ENCODE results near the gene NFATC2. TPM values are rescaled to one million over a fixed set of nuclear protein-coding genes. Genes with fewer than 3 reads are reported as not detected.

The NFATC2 gene
- polyA plus RNA-seq, 1 of the 3 experiments (the other 2 are of a cell fraction) = 0.36 TPM

GRCh38 chr20:51473256-51473655, 69.3 kb downstream of the NFATC2 start:
- Histone ChIP-seq H3K9ac (no peak overlapping the region), H3K4me2 (no peak overlapping the region), H3K27ac (ENCODE audit: low read depth in 2 of 2, low read length in 1 of 2) (no peak overlapping the region), H3K9me2 (no peaks in the 10 kb centered on the region), H3K4me1 (ENCODE audit: control insufficient read depth in 1 of 2, insufficient read depth in 2 of 2, low read depth in 1 of 2, low read length in 1 of 2) (peaks cover 0 to 10% of the 10 kb centered on the region in 2 experiments; a peak in 1 of 4 replicates), H2AFZ (ENCODE audit: low read depth) (no peak overlapping the region), H3K36me3 (replicated peaks in 1 of 2; ENCODE audit: control insufficient read depth in 1 of 2, insufficient read depth in 2 of 2, low read length in 1 of 2) (no peaks in the 10 kb centered on the region), H3F3A (replicated peaks; ENCODE audit: insufficient read depth) (peaks cover 4% of the 10 kb centered on the region), H3K79me2 (ENCODE audit: insufficient read depth) (no peaks in the 10 kb centered on the region), H3K9me3 (peaks cover 4% of the 10 kb centered on the region), H3K27me3 (ENCODE audit: insufficient read depth) (no peaks in the 10 kb centered on the region), H4K20me1 (ENCODE audit: insufficient read depth) (no peaks in the 10 kb centered on the region), H3K4me3 (ENCODE audit: low read depth in 2 of 2, low read length in 1 of 2) (no peak overlapping the region)
- TF ChIP-seq, protein P1, sequence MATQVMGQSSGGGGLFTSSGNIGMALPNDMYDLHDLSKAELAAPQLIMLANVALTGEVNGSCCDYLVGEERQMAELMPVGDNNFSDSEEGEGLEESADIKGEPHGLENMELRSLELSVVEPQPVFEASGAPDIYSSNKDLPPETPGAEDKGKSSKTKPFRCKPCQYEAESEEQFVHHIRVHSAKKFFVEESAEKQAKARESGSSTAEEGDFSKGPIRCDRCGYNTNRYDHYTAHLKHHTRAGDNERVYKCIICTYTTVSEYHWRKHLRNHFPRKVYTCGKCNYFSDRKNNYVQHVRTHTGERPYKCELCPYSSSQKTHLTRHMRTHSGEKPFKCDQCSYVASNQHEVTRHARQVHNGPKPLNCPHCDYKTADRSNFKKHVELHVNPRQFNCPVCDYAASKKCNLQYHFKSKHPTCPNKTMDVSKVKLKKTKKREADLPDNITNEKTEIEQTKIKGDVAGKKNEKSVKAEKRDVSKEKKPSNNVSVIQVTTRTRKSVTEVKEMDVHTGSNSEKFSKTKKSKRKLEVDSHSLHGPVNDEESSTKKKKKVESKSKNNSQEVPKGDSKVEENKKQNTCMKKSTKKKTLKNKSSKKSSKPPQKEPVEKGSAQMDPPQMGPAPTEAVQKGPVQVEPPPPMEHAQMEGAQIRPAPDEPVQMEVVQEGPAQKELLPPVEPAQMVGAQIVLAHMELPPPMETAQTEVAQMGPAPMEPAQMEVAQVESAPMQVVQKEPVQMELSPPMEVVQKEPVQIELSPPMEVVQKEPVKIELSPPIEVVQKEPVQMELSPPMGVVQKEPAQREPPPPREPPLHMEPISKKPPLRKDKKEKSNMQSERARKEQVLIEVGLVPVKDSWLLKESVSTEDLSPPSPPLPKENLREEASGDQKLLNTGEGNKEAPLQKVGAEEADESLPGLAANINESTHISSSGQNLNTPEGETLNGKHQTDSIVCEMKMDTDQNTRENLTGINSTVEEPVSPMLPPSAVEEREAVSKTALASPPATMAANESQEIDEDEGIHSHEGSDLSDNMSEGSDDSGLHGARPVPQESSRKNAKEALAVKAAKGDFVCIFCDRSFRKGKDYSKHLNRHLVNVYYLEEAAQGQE (IDR thresholded peaks at IDR 0.05; ENCODE audit: low read depth, low read length) = no peak
- TF ChIP-seq NFIC (IDR thresholded peaks at IDR 0.05; ENCODE audit: borderline replicate concordance) = no peak
- CTCF ChIA-PET = interaction anchor here (0.9 to 1.0 kb wide), 2 partner anchors 9 to 28 kb away, joined by 3 read pairs; no protein-coding TSS in a partner anchor
- DNase-seq = no peak
- 83% methylated on average over 4 of the region's 4 CpGs for WGBS (ENCODE audit: low lambda C conversion rate)
- POLR2A ChIA-PET = no interaction called here

DNA sequence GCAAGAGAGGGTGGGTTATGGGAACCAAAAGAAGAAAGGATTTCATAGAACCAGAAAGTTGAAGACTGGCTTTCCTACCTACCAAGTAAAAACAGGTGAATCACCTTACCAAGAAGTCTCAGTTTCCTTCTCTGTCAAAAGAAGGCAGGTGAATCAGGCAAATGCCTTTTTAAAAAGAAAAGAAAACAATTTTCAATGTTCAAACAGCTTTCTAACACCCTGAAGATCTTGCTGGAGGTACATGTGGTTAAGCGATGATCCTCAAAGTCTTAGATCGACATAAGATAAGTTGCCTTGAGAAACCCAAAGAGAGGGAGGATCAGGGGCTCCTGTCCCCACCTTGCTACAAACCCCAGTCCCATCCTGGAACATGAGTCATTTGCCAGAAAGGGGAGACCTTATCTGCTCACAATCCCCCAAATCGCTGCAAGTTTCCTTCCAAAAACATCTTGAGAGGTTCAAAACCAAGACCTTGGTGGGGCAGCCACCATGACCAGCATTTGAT, 71.6 kb downstream of the NFATC2 start:
- Histone ChIP-seq H3K9me2 (no peaks in the 10 kb centered on the region), H3K9ac (no peak overlapping the region), H3K4me2 (no peak overlapping the region), H3K79me2 (ENCODE audit: insufficient read depth) (no peaks in the 10 kb centered on the region), H3K9me3 (no peaks in the 10 kb centered on the region), H3K27ac (ENCODE audit: low read depth in 2 of 2, low read length in 1 of 2) (no peak overlapping the region), H4K20me1 (ENCODE audit: insufficient read depth) (no peaks in the 10 kb centered on the region), H3K36me3 (replicated peaks in 1 of 2; ENCODE audit: control insufficient read depth in 1 of 2, insufficient read depth in 2 of 2, low read length in 1 of 2) (no peaks in the 10 kb centered on the region), H3K4me1 (ENCODE audit: control insufficient read depth in 1 of 2, insufficient read depth in 2 of 2, low read depth in 1 of 2, low read length in 1 of 2) (peaks cover 0 to 10% of the 10 kb centered on the region in 2 experiments; a peak in 1 of 4 replicates), H3K27me3 (ENCODE audit: insufficient read depth) (no peaks in the 10 kb centered on the region), H3K4me3 (ENCODE audit: low read depth in 2 of 2, low read length in 1 of 2) (no peak overlapping the region), H3F3A (replicated peaks; ENCODE audit: insufficient read depth) (peaks cover 4% of the 10 kb centered on the region), H2AFZ (ENCODE audit: low read depth) (no peak overlapping the region)
- no peak for DNase-seq
- CTCF ChIA-PET = interaction anchor here (0.8 to 1.7 kb wide), 3 partner anchors 59 to 124 kb away, joined by 3 to 8 read pairs (median 4); no protein-coding TSS in a partner anchor
- 96% methylated on average over 3 of the region's 3 CpGs for WGBS (ENCODE audit: low lambda C conversion rate)
- TF ChIP-seq EZH2phosphoT487 (IDR thresholded peaks at IDR 0.05; ENCODE audit: borderline replicate concordance, low read depth) (no peak), TAF1 (IDR thresholded peaks at IDR 0.05; ENCODE audit: borderline replicate concordance, low read depth, low read length) (no peak), GABPA (IDR thresholded peaks at IDR 0.05; ENCODE audit: low read depth) (no peak), CHD2 (IDR thresholded peaks at IDR 0.05; ENCODE audit: low read length, partially characterized antibody) (no peak), ZBTB33 (IDR thresholded peaks at IDR 0.05; ENCODE audit: borderline replicate concordance, low read depth) (no peak), RFX5 (IDR thresholded peaks at IDR 0.05; ENCODE audit: low read length) (no peak), FOXJ3 (CRISPR knock-in tag; IDR thresholded peaks at IDR 0.05) (no peak), TEAD4 (IDR thresholded peaks at IDR 0.05; ENCODE audit: borderline replicate concordance, insufficient read depth) (no peak)
- TF ChIP-seq, protein P2, sequence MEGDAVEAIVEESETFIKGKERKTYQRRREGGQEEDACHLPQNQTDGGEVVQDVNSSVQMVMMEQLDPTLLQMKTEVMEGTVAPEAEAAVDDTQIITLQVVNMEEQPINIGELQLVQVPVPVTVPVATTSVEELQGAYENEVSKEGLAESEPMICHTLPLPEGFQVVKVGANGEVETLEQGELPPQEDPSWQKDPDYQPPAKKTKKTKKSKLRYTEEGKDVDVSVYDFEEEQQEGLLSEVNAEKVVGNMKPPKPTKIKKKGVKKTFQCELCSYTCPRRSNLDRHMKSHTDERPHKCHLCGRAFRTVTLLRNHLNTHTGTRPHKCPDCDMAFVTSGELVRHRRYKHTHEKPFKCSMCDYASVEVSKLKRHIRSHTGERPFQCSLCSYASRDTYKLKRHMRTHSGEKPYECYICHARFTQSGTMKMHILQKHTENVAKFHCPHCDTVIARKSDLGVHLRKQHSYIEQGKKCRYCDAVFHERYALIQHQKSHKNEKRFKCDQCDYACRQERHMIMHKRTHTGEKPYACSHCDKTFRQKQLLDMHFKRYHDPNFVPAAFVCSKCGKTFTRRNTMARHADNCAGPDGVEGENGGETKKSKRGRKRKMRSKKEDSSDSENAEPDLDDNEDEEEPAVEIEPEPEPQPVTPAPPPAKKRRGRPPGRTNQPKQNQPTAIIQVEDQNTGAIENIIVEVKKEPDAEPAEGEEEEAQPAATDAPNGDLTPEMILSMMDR (IDR thresholded peaks at IDR 0.05) = no peak
- TF ChIP-seq, protein P1 (IDR thresholded peaks at IDR 0.05; ENCODE audit: low read depth, low read length) = no peak
- POLR2A ChIA-PET = no interaction called here
